Epidermal melanocyte (primary cell): ENCODE results near the gene CFL1.

Experiments used
- DNase-seq: peaks from one replicate; pipeline ENCODE4 v3.0.0; 2011; ENCODE audit warnings: low spot score; ENCODE audit not compliant: insufficient read length

The CFL1 gene

GRCh38 chr11:65888163-65888814 lies 30.3 kb upstream of the CFL1 start, which contains the start of gene FIBP:
Gene FIBP (minus strand): TSS chr11:65888471. CDS start chr11:65888418, 53 bp downstream.
- peak; percentile 96 for DNase-seq

GRCh38 chr11:65887723-65888162 lies 29.8 kb upstream of the CFL1 start:
- no peak for DNase-seq

- DNase-seq: no peak
Measured at GRCh38 chr11:65886826-65887722, 29.1 kb upstream of the CFL1 start.

GRCh38 chr11:65885808-65886536 lies 28.0 kb upstream of the CFL1 start:
- DNase-seq: no peak

GRCh38 chr11:65885231-65885630 lies 27.3 kb upstream of the CFL1 start:
- no peak for DNase-seq

GRCh38 chr11:65884716-65885092 lies 26.7 kb upstream of the CFL1 start:
- peak; percentile 83 for DNase-seq

- no peak for DNase-seq
Measured at GRCh38 chr11:65883786-65884715, 26.1 kb upstream of the CFL1 start.

GRCh38 chr11:65883058-65883761 lies 25.2 kb upstream of the CFL1 start:
- no peak for DNase-seq

GRCh38 chr11:65882120-65883057 lies 24.4 kb upstream of the CFL1 start:
- DNase-seq: no peak

GRCh38 chr11:65880844-65881421 lies 23.0 kb upstream of the CFL1 start:
- no peak for DNase-seq

GRCh38 chr11:65880027-65880426 lies 22.0 kb upstream of the CFL1 start:
- DNase-seq: no peak

- no peak for DNase-seq
Measured at GRCh38 chr11:65879617-65880016, 21.6 kb upstream of the CFL1 start, which contains the start of gene CTSW. Gene CTSW (plus strand): TSS chr11:65879837. CDS start chr11:65879855, 18 bp downstream.

- DNase-seq: peak; percentile 92
Measured at GRCh38 chr11:65873318-65874156, 15.6 kb upstream of the CFL1 start.

GRCh38 chr11:65872586-65873317 lies 14.8 kb upstream of the CFL1 start, which contains the start of gene EFEMP2:
Gene EFEMP2 (minus strand): TSS chr11:65872800. CDS start chr11:65872354, 446 bp downstream.
- DNase-seq: no peak

GRCh38 chr11:65871811-65872548 lies 14.0 kb upstream of the CFL1 start:
- no peak for DNase-seq
